ENCODE measurements around the gene GDPD5. TPM values are rescaled to one million over a fixed set of nuclear protein-coding genes. Genes with fewer than 3 reads are reported as not detected.
A peak's percentile ranks its signal among the peaks of the same experiment; 100 is the strongest.

The GDPD5 gene
- total RNA-seq, 1 donor from 2014 or later: 15.8 TPM

DNA sequence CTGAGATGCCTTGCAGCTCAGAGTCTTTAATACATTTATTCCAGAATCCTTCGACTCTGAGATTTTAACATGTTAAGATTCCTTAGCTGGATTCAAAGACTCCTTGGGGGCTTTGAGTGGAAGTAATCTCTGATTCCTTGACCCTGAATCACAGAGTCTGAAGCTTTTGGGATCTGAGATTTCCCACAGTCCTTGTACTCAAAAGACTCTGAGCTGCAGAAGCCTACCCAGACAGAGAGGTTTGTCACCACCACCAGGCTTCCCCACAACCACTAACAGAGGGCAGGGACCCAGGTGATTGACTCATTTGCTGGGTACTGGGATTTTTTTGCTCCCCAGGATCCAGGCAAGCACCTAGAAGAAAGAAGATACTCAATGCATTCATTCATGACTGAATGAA, 34.9 kb upstream of the GDPD5 start:
- H3K27ac ChIP-seq: peak overlapping the region; percentile 96
- ATAC-seq: no peak
- intact Hi-C loops (cut with DNase I): no loop called here

DNA sequence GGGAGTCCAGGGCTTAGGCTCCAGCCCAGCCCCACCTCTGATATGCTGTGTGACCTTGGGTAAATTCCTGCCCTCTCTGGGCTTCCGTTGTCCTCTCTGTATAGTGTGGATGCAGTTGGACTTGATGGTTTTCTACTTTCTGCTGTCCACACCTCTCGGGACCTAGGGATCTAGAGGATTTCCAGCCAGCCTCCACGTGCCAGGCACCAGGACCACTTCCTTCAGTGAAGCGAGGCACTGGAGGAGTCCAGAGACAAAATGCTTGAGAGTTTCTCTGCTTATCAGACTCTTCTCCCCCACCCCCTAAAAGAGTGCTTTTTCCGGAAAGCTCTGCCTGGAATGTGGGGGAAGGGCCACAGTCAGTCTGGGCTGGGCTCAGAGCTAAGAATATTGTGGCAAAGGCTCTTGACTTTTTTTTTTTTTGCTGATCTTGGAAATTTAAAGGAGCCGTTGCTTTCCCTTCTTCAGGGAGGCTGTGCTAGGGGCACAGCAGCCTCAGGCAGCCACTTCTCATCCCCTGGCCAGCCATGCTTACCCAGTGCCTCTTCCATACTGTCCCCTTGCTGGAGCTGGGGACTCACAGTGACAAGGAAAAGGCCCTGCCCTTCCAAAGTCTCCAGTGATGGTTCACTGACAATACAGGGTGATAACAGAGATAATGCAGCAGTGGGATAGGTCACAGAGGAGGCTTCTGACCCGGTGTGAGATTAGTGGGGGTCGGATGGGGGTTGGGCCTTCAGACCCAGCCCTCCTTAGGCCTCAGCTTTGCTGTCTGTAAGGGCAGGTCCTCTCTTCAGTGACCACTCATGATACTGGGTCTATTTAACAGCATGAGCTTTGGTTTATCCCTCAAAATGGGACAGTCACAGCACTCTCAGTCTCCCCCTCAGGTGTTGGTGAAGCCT, 33.5 kb upstream of the GDPD5 start:
- Histone ChIP-seq H3K4me3 (peak overlapping the region; percentile 27), H3K27ac (peak overlapping the region; percentile 96), H3K27me3 (ENCODE audit: low read depth) (no peaks in the 10 kb centered on the region), H3K9me3 (no peaks in the 10 kb centered on the region), H3K36me3 (peaks cover 5% of the 10 kb centered on the region), H3K4me1 (peaks cover 72% of the 10 kb centered on the region)
- TF ChIP-seq, protein P1, sequence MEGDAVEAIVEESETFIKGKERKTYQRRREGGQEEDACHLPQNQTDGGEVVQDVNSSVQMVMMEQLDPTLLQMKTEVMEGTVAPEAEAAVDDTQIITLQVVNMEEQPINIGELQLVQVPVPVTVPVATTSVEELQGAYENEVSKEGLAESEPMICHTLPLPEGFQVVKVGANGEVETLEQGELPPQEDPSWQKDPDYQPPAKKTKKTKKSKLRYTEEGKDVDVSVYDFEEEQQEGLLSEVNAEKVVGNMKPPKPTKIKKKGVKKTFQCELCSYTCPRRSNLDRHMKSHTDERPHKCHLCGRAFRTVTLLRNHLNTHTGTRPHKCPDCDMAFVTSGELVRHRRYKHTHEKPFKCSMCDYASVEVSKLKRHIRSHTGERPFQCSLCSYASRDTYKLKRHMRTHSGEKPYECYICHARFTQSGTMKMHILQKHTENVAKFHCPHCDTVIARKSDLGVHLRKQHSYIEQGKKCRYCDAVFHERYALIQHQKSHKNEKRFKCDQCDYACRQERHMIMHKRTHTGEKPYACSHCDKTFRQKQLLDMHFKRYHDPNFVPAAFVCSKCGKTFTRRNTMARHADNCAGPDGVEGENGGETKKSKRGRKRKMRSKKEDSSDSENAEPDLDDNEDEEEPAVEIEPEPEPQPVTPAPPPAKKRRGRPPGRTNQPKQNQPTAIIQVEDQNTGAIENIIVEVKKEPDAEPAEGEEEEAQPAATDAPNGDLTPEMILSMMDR (IDR thresholded peaks at IDR 0.05): no peak
- DNase-seq (peak; percentile 66), ATAC-seq (peak; percentile 55 to 67)
- intact Hi-C loops (cut with DNase I): no loop called here

More for the DNA sequence above, 34.9 kb upstream of the GDPD5 start:
- TF ChIP-seq, protein P1 (IDR thresholded peaks at IDR 0.05): no peak
- H3K4me3 ChIP-seq: no peak overlapping the region
- no peak for DNase-seq
- peaks cover 15% of the 10 kb centered on the region for H3K36me3 ChIP-seq
- H3K4me1 ChIP-seq: peaks cover 75% of the 10 kb centered on the region
- no peaks in the 10 kb centered on the region for H3K9me3 ChIP-seq
- H3K27me3 ChIP-seq (ENCODE audit: low read depth): no peaks in the 10 kb centered on the region

DNA sequence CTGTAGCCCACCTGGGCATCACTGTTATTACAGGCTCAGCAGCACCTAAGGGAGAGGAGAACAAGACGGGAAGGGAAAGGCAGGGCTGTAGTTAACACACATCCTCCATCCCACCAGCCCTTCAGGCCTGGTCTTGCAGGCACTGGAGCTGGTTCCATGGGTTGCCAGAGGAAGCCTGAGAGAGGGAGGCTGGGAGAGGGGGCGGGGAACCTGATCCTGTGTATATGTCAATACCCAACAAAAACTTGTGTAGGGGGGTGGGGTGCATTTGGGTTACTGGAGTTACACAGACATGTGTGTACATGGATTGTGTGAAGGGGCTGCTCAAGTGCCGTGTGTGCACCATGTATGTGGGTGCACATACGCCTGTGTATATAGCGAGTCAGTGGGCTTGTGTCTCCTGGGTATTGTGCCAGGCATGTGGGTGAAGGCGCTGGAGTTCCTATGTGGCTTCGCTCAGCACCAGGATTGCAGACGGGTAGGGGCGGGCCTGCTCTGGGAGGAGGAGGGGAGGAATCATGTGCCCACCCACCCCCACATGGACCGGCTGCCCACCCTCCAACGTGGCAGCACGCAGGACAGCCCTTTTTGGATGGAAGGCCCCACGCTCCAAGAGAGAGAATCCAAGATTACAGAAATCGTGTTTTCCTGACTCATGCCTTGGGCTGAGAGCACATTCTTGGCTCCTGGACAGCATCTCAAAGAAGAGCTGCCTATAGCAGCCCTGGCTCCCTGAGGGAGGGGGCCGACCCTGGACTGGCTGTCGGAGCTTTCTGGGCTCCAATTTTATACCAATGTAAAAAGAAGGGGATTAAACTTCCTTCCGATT, 32.1 kb upstream of the GDPD5 start:
- ATAC-seq (peak; percentile 50 to 69), DNase-seq (peak; percentile 69)
- TF ChIP-seq, protein P1 (IDR thresholded peaks at IDR 0.05): no peak
- intact Hi-C loops (cut with DNase I): no loop called here
- Histone ChIP-seq H3K36me3 (no peaks in the 10 kb centered on the region), H3K27me3 (ENCODE audit: low read depth) (no peaks in the 10 kb centered on the region), H3K4me1 (peaks cover 71% of the 10 kb centered on the region), H3K4me3 (peak overlapping the region; percentile 27), H3K9me3 (no peaks in the 10 kb centered on the region), H3K27ac (peak overlapping the region; percentile 96)

DNA sequence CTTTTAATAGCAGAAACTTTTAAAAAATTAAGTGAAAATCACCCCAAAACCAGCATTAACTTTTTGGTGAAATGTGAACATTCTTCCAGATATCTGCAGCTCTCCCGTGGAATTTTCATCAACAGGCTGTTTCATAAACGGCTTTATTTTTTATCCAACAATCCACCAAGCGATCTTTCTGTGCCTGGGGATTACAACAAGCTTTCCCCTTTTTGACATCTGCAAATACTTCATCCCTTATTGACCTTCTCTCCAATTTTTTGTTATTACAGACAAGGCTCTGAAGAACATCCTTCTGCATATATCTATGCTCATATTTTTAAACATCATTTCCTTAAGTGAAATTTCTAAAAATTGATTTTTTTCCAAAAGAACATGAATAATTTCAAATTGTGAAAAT, 30.5 kb upstream of the GDPD5 start:
- intact Hi-C loops (cut with DNase I): no loop called here
- DNase-seq: no peak
- peaks cover 67% of the 10 kb centered on the region for H3K4me1 ChIP-seq
- no peaks in the 10 kb centered on the region for H3K9me3 ChIP-seq
- H3K4me3 ChIP-seq: no peak overlapping the region
- no peaks in the 10 kb centered on the region for H3K36me3 ChIP-seq
- ATAC-seq: no peak
- no peak overlapping the region for H3K27ac ChIP-seq
- TF ChIP-seq, protein P1 (IDR thresholded peaks at IDR 0.05): no peak
- H3K27me3 ChIP-seq (ENCODE audit: low read depth): no peaks in the 10 kb centered on the region

- Histone ChIP-seq H3K27ac (peak overlapping the region; percentile 77), H3K4me1 (peaks cover 57% of the 10 kb centered on the region), H3K27me3 (ENCODE audit: low read depth) (no peaks in the 10 kb centered on the region), H3K9me3 (no peaks in the 10 kb centered on the region), H3K36me3 (no peaks in the 10 kb centered on the region), H3K4me3 (no peak overlapping the region)
- TF ChIP-seq, protein P1 (IDR thresholded peaks at IDR 0.05): no peak
- no peak for ATAC-seq
- no peak for DNase-seq
- intact Hi-C loops (cut with DNase I): no loop called here
Observed at GRCh38 chr11:75555079-75555811, 29.5 kb upstream of the GDPD5 start.

All from lower lobe of right lung (tissue), 2 donors.